ENCODE results near the gene SBNO1.
"Not testable (repeated sequence)": the region's sequence is repeated elsewhere in the genome, so short reads cannot be mapped to it uniquely, and the experiment has no call there.

SBNO1 gene

DNA sequence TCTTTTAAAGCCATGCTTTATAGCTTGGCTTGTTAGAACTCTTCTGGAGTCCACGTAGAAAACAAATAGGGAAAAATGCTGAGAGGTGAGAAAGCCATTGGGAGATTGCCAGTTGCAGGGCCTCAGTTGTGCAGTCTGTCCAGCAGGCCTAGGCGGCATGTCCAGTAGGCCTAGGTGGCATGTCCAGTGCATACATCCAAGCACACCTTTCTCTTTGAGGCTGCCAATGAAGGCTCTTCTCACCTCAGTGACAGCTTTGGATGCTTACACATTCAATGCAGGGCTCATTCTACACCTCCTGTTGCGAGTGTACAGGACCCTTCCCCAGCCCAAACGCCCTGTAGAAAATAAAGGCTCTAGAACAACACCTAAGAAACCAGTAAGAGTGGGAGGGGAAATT lies 106.1 kb downstream of the SBNO1 start:
- H3K9me3 Mint-ChIP-seq = no peaks in the 10 kb centered on the region
- H3K4me3 Mint-ChIP-seq = no peak overlapping the region
- no peak for DNase-seq
- no peaks in the 10 kb centered on the region for H3K27me3 Mint-ChIP-seq
- H3K27ac Mint-ChIP-seq = peak overlapping the region in 1 of 2 donors; percentile 46
- ATAC-seq = no peak
- H3K4me1 Mint-ChIP-seq = peaks cover 22% of the 10 kb centered on the region

DNA sequence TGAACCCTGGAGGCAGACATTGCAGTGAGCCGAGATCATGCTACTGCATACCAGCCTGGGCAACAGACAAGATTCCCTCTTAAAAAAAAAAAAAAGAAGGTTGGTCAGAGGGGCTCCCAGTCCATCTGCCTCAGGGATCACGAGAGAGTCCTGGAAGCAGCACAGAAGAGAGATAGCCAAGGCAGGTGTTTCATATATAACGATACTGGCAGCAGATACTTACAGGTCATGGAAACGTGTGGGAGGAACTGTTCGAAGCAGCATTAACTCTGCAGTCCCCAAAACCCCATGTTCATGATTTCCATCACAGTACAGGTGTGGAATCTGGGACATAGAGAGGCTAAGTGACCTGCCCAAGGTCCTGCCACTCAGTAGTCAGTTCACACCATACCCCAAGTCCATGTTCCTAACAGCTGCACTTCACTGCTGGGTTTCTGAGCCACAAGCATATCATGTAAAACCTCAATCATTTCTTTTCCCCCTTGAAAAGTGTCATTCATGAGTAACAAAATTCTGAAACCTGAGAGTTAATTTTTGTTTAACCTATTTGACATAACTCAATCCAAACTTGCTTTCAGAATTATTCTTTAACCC lies 109.7 kb downstream of the SBNO1 start:
- H3K4me1 Mint-ChIP-seq = peaks cover 46% of the 10 kb centered on the region
- no peaks in the 10 kb centered on the region for H3K27me3 Mint-ChIP-seq
- DNase-seq (no peak), ATAC-seq (no peak)
- no peak overlapping the region for H3K4me3 Mint-ChIP-seq
- H3K27ac Mint-ChIP-seq = peak overlapping the region in 1 of 2 donors; percentile 86
- H3K9me3 Mint-ChIP-seq = no peaks in the 10 kb centered on the region

GRCh38 chr12:123253641-123254459 lies 110.8 kb downstream of the SBNO1 start:
- DNase-seq = no peak
- ATAC-seq = no peak
- Mint-ChIP-seq H3K4me3 (no peak overlapping the region), H3K27me3 (no peaks in the 10 kb centered on the region), H3K9me3 (no peaks in the 10 kb centered on the region), H3K27ac (peak overlapping the region in 1 of 2 donors; percentile 33), H3K4me1 (peaks cover 49% of the 10 kb centered on the region)

GRCh38 chr12:123252365-123252764 lies 112.3 kb downstream of the SBNO1 start:
- not testable (repeated sequence) for H3K9me3 Mint-ChIP-seq, H3K4me3 Mint-ChIP-seq, ATAC-seq, H3K27me3 Mint-ChIP-seq, DNase-seq, H3K27ac Mint-ChIP-seq
- H3K4me1 Mint-ChIP-seq = peaks cover 56% of the 10 kb centered on the region

- Mint-ChIP-seq H3K27me3 (no peaks in the 10 kb centered on the region), H3K9me3 (peaks cover 0 to 11% of the 10 kb centered on the region in 2 donors), H3K27ac (peak overlapping the region; percentile 34 to 80), H3K4me1 (peaks cover 65% of the 10 kb centered on the region), H3K4me3 (no peak overlapping the region)
- DNase-seq (no peak), ATAC-seq (no peak)
Measured at GRCh38 chr12:123251403-123252076, 113.1 kb downstream of the SBNO1 start.

GRCh38 chr12:123250471-123251383 lies 113.9 kb downstream of the SBNO1 start:
- H3K27me3 Mint-ChIP-seq = no peaks in the 10 kb centered on the region
- H3K9me3 Mint-ChIP-seq = peaks cover 0 to 11% of the 10 kb centered on the region in 2 donors
- H3K27ac Mint-ChIP-seq = peak overlapping the region; percentile 34 to 80
- no peak overlapping the region for H3K4me3 Mint-ChIP-seq
- H3K4me1 Mint-ChIP-seq = peaks cover 73% of the 10 kb centered on the region
- DNase-seq (no peak), ATAC-seq (no peak)

GRCh38 chr12:123248996-123249741 lies 115.5 kb downstream of the SBNO1 start:
- Mint-ChIP-seq H3K4me1 (peaks cover 72% of the 10 kb centered on the region), H3K9me3 (peaks cover 0 to 11% of the 10 kb centered on the region in 2 donors)
- not testable (repeated sequence) for H3K4me3 Mint-ChIP-seq, DNase-seq, H3K27me3 Mint-ChIP-seq, H3K27ac Mint-ChIP-seq
- peak; percentile 40 for ATAC-seq

DNA sequence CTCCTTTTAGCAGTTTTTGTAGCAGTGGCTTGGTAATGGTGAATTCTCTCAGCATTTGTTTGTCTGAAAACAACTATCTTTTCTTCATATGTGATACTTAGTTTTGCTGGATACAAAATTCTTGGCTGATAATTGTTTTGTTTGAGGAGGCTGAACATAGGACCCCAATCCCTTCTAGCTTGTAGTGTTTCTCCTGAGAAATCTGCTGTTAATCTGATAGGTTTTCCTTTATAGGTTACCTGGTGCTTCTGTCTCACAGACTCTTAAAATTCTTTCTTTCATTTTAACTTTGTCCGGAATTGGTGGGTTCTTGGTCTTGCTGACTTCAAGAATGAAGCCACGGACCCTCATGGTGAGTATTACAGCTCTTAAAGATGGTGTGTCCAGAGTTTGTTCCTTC lies 116.5 kb downstream of the SBNO1 start:
- H3K4me3 Mint-ChIP-seq, ATAC-seq, DNase-seq, H3K27me3 Mint-ChIP-seq, H3K27ac Mint-ChIP-seq: not testable (repeated sequence)
- H3K9me3 Mint-ChIP-seq = peaks cover 0 to 11% of the 10 kb centered on the region in 2 donors
- peaks cover 67% of the 10 kb centered on the region for H3K4me1 Mint-ChIP-seq

GRCh38 chr12:123245678-123246077 lies 119.0 kb downstream of the SBNO1 start:
- ATAC-seq = no peak
- no peak for DNase-seq
- no peak overlapping the region for H3K27ac Mint-ChIP-seq
- no peaks in the 10 kb centered on the region for H3K27me3 Mint-ChIP-seq
- H3K9me3 Mint-ChIP-seq = peaks cover 0 to 11% of the 10 kb centered on the region in 2 donors
- peaks cover 70% of the 10 kb centered on the region for H3K4me1 Mint-ChIP-seq
- H3K4me3 Mint-ChIP-seq = no peak overlapping the region

DNA sequence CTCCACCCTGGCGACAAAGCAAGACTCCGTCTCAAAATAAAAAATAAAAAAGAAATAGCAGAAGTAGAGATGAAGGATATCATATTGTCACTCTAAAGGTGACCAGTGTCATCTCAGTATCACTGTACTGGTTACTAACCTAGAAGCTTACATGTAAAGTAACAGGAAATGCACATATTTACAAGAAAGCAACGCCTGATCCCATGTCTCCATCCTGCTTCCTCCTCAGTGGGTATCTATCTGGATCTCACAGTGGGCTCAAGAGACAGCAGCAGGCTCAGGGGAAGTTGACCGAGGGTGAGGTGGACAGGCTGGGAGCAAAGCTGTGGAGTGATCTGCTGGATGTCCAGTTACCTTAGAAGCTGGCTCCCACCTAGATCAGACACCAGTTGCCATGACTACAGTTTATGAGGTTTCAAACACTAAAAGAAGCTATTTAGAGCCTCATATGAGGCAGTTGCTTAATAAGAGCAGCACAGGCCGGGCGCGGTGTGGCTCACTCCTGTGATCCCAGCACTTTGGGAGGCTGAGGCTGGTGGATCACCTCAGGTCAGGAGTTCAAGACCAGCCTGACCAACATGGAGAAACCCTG lies 120.9 kb downstream of the SBNO1 start:
- ATAC-seq (peak; percentile 28), DNase-seq (no peak)
- Mint-ChIP-seq H3K9me3 (peaks cover 0 to 11% of the 10 kb centered on the region in 2 donors), H3K27me3 (no peaks in the 10 kb centered on the region), H3K4me3 (no peak overlapping the region), H3K4me1 (peaks cover 66% of the 10 kb centered on the region), H3K27ac (peak overlapping the region in 1 of 2 donors; percentile 48)

GRCh38 chr12:123242116-123242904 lies 122.3 kb downstream of the SBNO1 start:
- peak overlapping the region; percentile 30 to 89 for H3K27ac Mint-ChIP-seq
- H3K9me3 Mint-ChIP-seq = peaks cover 0 to under 1% of the 10 kb centered on the region in 2 donors
- ATAC-seq = no peak
- no peaks in the 10 kb centered on the region for H3K27me3 Mint-ChIP-seq
- DNase-seq = no peak
- H3K4me1 Mint-ChIP-seq = peaks cover 64% of the 10 kb centered on the region
- peak overlapping the region; percentile 45 to 51 for H3K4me3 Mint-ChIP-seq

Measured in stimulated activated naive CD8-positive, alpha-beta T cell treated with anti-CD3 and anti-CD28 coated beads, Interleukin-15, amount 100 ng/mL, for 72 hours (primary cell).